Epithelial cell of proximal tubule (primary cell): Measurements from ENCODE around the gene CEP350. TPM values are rescaled to one million over a fixed set of nuclear protein-coding genes. Genes with fewer than 3 reads are reported as not detected.

Experiments
- DNase-seq: peaks from one replicate; pipeline ENCODE4 v3.0.0-alpha.2; 2011; ENCODE audit warnings: low read depth
- H3K4me3 ChIP-seq: 2 replicates; pipeline ENCODE4 v1.5.1; 2011; ENCODE audit warnings: low read depth, mild to moderate bottlenecking, low read length
- CTCF ChIP-seq: conservative IDR thresholded peaks from 2 replicates; pipeline ENCODE4 v1.5.1; 2012; ENCODE audit warnings: low read depth, mild to moderate bottlenecking, low read length
- total RNA-seq: library from RNA; depleted of rRNA; stranded (reverse); fragments of >200 nt; gene quantifications from 2 replicates; pipeline ENCODE4 v1.2.3, GENCODE V29; 2015

The CEP350 gene
- total RNA-seq, 1 donor from 2014 or later: 26.4 TPM

DNA sequence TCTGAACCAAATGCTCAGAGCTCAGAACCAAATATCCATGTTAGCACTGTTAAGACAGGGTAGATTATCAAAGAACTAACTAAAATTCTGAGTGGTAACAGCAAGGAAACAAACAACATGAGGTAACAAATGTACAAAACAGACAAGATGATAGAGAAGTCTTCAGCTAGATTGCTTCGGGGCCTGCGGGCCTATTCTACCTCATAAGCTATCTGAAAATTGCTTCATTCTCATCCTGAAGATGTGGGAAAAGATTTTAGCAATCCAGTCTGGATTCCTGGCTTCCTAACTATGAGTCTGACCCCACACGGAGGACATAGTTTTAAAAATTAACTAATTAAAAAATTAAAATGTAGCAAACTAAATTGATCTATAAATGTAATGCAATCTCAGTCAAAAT is 190.8 kb downstream of the CEP350 start:
- no peak for DNase-seq
- no peak for TF ChIP-seq CTCF
- H3K4me3 ChIP-seq: no peak overlapping the region

DNA sequence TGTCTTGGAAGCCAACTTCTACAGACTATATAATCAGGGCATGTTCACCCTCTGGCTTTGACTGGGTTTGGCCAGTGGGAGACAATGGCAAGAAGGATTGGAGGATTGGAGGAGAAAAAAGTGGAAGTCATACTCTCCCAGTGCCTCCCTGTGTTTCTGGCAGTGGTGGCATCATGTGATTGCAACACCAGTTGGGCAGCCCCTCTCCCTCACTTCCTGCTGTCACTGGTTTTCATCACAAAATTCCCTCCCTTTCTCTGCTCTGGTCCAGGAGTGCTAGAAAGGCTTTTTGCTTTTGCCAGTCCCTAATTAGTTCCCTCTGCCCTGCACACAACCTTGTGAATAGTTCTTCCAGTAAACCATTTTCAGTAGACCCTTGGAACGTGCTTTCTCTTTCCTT is 196.4 kb downstream of the CEP350 start:
- H3K4me3 ChIP-seq: no peak overlapping the region
- no peak for DNase-seq
- TF ChIP-seq CTCF: no peak

- no peak for DNase-seq
- H3K4me3 ChIP-seq: no peak overlapping the region
These were observed 196.9 kb downstream of the CEP350 start for GRCh38 chr1:180151508-180151907.

DNA sequence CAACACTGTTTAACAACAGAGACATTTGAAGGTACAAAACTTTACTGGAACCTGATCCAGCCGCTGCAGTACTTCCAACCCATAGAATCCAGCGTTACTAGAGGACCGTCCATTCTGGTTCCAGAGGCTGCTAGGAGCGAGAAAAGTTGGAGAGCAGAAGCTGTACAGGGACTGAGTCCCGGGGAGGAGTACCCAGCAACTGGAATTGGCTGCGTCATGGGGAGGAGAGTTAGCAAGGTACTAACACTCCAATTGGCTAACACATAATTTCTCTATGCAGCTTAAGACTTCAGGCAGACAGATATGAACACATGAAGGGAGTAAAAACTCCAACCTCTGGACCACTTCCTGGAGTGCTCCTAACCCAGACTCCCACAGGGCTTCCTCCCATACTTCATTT is 198.0 kb downstream of the CEP350 start:
- TF ChIP-seq CTCF: no peak
- H3K4me3 ChIP-seq: no peak overlapping the region
- DNase-seq: no peak

More at GRCh38 chr1:180151508-180151907, 196.9 kb downstream of the CEP350 start:
- no peak for TF ChIP-seq CTCF

DNA sequence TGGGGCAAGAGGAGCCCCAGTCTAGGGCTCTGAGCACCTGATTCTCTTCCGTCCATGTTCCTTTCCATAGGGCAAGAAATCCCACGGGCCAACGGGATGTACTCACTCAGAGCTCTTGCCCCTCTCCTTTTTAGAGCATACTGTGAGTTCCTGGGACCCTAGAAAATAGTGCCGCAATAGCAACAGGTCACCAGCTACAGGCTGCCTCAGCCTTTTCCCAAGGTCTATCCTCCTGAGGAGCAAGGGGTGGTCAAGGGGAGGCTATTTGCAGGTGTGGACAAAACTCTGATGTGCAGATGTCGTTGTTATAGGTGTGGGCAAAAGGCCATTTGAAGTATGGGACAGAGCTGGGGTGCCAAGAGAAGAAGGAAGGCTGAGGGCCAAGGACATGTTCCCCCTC is 198.4 kb downstream of the CEP350 start:
- TF ChIP-seq CTCF: no peak
- no peak for DNase-seq
- H3K4me3 ChIP-seq: no peak overlapping the region

DNA sequence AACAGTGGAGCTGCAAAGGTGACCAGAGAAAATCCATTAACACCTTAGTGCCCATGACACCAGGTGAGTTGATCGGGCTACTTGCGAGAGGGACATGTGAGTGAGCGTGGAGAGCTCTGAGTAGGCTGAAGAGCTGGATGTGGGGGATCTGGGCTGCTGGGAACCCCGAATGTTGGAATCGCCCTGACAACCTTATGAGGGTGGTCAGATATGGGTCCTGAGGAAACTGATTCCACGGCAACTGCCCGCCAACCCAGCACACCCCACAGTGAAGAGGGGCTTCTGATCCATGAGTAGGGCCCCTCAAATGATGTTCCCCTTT is 199.4 kb downstream of the CEP350 start:
- no peak for DNase-seq
- no peak for TF ChIP-seq CTCF

DNA sequence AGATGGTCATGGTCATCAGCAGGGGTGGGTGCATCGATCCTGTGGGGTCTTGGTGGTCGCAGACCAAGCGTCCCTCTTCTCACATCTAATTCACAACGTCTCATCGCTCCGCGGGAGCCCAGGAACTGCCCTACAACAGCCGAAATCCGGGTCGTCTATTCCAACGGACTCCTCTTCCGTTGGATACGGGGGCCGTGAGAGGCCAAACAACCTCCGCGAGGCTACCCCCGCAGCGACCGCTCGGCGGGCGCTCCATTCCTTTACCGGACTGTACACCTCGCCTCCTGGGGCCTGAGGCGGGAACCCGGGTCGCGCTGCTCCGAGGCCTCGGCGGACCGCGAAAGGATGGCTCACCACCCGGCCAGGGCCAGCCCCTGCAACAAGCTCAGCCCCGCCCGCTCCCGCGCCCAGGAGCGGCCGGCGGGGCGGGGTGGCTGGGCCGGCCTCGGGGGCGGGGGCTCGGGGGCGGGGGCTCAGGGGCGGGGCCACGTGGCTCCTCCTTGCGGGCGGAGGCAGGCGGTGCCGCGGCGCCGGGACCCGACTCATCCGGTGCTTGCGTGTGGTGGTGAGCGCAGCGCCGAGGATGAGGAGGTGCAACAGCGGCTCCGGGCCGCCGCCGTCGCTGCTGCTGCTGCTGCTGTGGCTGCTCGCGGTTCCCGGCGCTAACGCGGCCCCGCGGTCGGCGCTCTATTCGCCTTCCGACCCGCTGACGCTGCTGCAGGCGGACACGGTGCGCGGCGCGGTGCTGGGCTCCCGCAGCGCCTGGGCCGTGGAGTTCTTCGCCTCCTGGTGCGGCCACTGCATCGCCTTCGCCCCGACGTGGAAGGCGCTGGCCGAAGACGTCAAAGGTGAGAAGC is 199.9 kb downstream of the CEP350 start, which contains the start of gene QSOX1:
Gene QSOX1, plus strand, starts transcription at position 545 of the 857 bp plus-strand sequence. Its CDS starts 39 bp downstream, at position 584.
- no peak for TF ChIP-seq CTCF
- peak within 1 kb of the TSS; percentile 87 for H3K4me3 ChIP-seq
- no peak for DNase-seq

More for the DNA sequence above, 199.4 kb downstream of the CEP350 start:
- H3K4me3 ChIP-seq: peak overlapping the region; percentile 87
